ENCODE results near the gene MAGEA9B. TPM values are rescaled to one million over a fixed set of nuclear protein-coding genes. Genes with fewer than 3 reads are reported as not detected.
"Not testable (repeated sequence)": the region's sequence is repeated elsewhere in the genome, so short reads cannot be mapped to it uniquely, and the experiment has no call there.

MAGEA9B gene
- total and polyA plus RNA-seq, 2 of the 4 experiments (the other 2 are of a cell fraction), result not detected

DNA sequence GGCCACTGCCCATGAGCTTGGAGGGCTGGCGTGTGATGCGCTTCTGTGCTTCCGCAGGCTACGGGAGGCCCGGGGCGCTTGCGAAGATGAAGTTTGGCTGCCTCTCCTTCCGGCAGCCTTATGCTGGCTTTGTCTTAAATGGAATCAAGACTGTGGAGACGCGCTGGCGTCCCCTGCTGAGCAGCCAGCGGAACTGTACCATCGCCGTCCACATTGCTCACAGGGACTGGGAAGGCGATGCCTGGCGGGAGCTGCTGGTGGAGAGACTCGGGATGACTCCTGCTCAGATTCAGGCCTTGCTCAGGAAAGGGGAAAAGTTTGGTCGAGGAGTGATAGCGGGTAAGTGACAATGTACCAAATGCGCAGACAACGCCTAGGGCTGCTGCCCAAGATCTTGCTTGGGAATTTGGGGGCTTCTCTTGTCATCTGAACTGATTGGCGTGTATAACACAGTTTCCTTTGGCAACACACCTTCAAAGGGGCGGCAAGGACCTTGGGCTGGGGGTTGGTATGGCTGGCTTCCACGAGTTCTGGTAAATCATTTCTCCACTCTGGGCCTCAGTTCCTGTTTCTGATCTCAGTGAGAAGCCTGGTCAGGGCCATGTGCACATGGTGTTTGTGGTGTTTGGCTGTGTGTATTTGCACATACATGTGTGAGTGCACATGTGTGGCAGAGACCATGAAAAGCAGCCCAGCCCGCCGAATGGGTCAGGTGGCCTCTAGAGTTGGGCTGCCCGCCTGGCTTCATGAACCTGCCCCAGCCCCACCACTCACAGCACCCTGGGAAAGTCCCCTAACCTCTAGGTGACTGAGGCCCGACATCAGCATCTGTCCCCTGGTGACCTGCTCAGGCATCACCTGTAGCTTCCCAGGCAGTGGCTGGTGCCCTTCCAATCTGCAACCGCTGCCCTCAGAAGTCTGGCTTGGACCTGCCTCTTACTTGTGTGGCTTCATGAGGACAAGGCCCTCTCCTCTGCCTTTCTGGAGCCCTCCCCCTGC is 41.4 kb downstream of the MAGEA9B start:
- H4K91ac ChIP-seq (ENCODE audit: insufficient read depth, low read depth, low read length); H4K5ac ChIP-seq (ENCODE audit: low read depth, low read length); H3K79me1 ChIP-seq (ENCODE audit: low read depth in 1 of 2, low read length in 2 of 2); H3K4me1 ChIP-seq (ENCODE audit: control insufficient read depth, insufficient read depth, low read length); H3K27ac ChIP-seq (ENCODE audit: insufficient read depth, low read length); intact Hi-C loops (cut with micrococcal nuclease); H2AK9ac ChIP-seq (replicated peaks; ENCODE audit: low read depth, low read length, poor library complexity); H3K4me3 ChIP-seq (ENCODE audit: insufficient read depth, low read depth, low read length); H3K18ac ChIP-seq (ENCODE audit: low read depth, low read length); H3K9ac ChIP-seq (ENCODE audit: low read depth, low read length); in situ Hi-C loops (cut with MboI; ENCODE audit: low sequenced_read_pairs); H2AFZ ChIP-seq (replicated peaks; ENCODE audit: low read length, poor library complexity); POLR2A ChIA-PET (ENCODE audit: unreplicated experiment); H4K20me1 ChIP-seq (ENCODE audit: insufficient read depth, low read length); dilution Hi-C loops (cut with HindIII; ENCODE audit: low sequenced_read_pairs, unreplicated experiment); H2AK5ac ChIP-seq (ENCODE audit: low read depth, low read length); ATAC-seq (ENCODE audit: low read depth); H2BK5ac ChIP-seq (ENCODE audit: low read depth, low read length, poor library complexity, severe bottlenecking); H3K4ac ChIP-seq (ENCODE audit: low read depth, low read length); H4K8ac ChIP-seq (ENCODE audit: low read depth in 2 of 2, low read length in 2 of 2); H3K9me3 ChIP-seq (ENCODE audit: control insufficient read depth, insufficient read depth, low read length); H3K23ac ChIP-seq (ENCODE audit: low read depth, low read length); H3K27me3 ChIP-seq (ENCODE audit: control insufficient read depth, insufficient read depth, low read length); BruUV-seq (replicated peaks); H3K4me2 ChIP-seq (ENCODE audit: low read depth, low read length); H3K14ac ChIP-seq (replicated peaks; ENCODE audit: low read depth, low read length); H2BK15ac ChIP-seq (ENCODE audit: low read depth, low read length); H3K36me3 ChIP-seq (ENCODE audit: control insufficient read depth, insufficient read depth, low read length); H3K56ac ChIP-seq (ENCODE audit: extremely low read depth, insufficient read depth, low read length); H2BK120ac ChIP-seq (ENCODE audit: low read depth, low read length); H3K9me1 ChIP-seq (ENCODE audit: insufficient read depth, low read length); DNase-seq; CTCF ChIA-PET; H2BK20ac ChIP-seq (ENCODE audit: low read depth, low read length): not testable (repeated sequence)
- no CpG with 5 or more reads among the region's 29 CpGs for WGBS, 2 experiments (ENCODE audit: extremely low coverage in 2 of 2, insufficient read length in 1 of 2)
- TF ChIP-seq, protein P1, sequence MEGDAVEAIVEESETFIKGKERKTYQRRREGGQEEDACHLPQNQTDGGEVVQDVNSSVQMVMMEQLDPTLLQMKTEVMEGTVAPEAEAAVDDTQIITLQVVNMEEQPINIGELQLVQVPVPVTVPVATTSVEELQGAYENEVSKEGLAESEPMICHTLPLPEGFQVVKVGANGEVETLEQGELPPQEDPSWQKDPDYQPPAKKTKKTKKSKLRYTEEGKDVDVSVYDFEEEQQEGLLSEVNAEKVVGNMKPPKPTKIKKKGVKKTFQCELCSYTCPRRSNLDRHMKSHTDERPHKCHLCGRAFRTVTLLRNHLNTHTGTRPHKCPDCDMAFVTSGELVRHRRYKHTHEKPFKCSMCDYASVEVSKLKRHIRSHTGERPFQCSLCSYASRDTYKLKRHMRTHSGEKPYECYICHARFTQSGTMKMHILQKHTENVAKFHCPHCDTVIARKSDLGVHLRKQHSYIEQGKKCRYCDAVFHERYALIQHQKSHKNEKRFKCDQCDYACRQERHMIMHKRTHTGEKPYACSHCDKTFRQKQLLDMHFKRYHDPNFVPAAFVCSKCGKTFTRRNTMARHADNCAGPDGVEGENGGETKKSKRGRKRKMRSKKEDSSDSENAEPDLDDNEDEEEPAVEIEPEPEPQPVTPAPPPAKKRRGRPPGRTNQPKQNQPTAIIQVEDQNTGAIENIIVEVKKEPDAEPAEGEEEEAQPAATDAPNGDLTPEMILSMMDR (conservative IDR thresholded peaks at IDR 0.05; ENCODE audit: low read depth, low read length), result 0 out of 2 replicates have a peak, but pooled peaks have one; percentile 12
